Caco-2 (cell line): ENCODE measurements around the gene SORD. TPM values are rescaled to one million over a fixed set of nuclear protein-coding genes. Genes with fewer than 3 reads are reported as not detected.

Experiments
- BruUV-seq: library from RNA; stranded (reverse); fragments of 400-500 nt; replicated peaks from 2 replicates; lab custom pipeline; 2021; lab: Mats Ljungman, UMichigan
- CTCF ChIA-PET: fragments of 300-600 bp; sonication (Branson Sonifier 250); formaldehyde crosslinking; loops from one replicate; lab custom pipeline; 2022; ENCODE audit warnings: antibody characterized with exemption; lab: Charles Lee
- POLR2A ChIA-PET: fragments of 300-600 bp; sonication (Branson Sonifier 250); formaldehyde crosslinking; loops from one replicate; lab custom pipeline; 2022; ENCODE audit warnings: antibody characterized with exemption; lab: Charles Lee
- DNase-seq, 2 experiments: peaks; one replicate each; pipeline versions ENCODE4 v3.0.0 to v3.0.0-alpha.2; 2020 to 2022
- H3K27me3 ChIP-seq: replicated peaks from 2 replicates; pipeline ENCODE4 v1.6.0; 2011; ENCODE audit warnings: low read length; ENCODE audit not compliant: control insufficient read depth, insufficient read depth
- H3K36me3 ChIP-seq: 2 replicates; pipeline ENCODE4 v1.5.1; 2011; ENCODE audit warnings: low read length; ENCODE audit not compliant: control insufficient read depth, insufficient read depth
- H3K4me1 ChIP-seq: fragments of 250-450 bp; sonication (Bioruptor Pico); 2 replicates; pipeline ENCODE4 v1.5.1; 2020; ENCODE audit warnings: mild to moderate bottlenecking
- H3K4me3 ChIP-seq: 2 replicates; pipeline ENCODE4 v1.5.1; 2011; ENCODE audit warnings: low read depth, mild to moderate bottlenecking, control low read depth, low read length
- H3K9me3 ChIP-seq: fragments of 250-450 bp; sonication (Bioruptor Pico); 2 replicates; pipeline ENCODE4 v1.5.1; 2020; ENCODE audit warnings: mild to moderate bottlenecking, moderate library complexity
- H3K27ac Mint-ChIP-seq: one replicate; pipeline ENCODE4 v1.8.0; 2022; ENCODE audit warnings: mixed read lengths; ENCODE audit not compliant: unreplicated experiment
- H3K27me3 Mint-ChIP-seq: one replicate; pipeline ENCODE4 v1.8.0; 2022; ENCODE audit warnings: mixed read lengths; ENCODE audit not compliant: insufficient read depth, unreplicated experiment
- H3K36me3 Mint-ChIP-seq: one replicate; pipeline ENCODE4 v1.8.0; 2022; ENCODE audit warnings: mild to moderate bottlenecking, mixed read lengths; ENCODE audit not compliant: insufficient read depth, unreplicated experiment
- H3K4me1 Mint-ChIP-seq: one replicate; pipeline ENCODE4 v1.8.0; 2022; ENCODE audit warnings: low read depth, mixed read lengths; ENCODE audit not compliant: unreplicated experiment
- H3K4me3 Mint-ChIP-seq: one replicate; pipeline ENCODE4 v1.8.0; 2022; ENCODE audit warnings: mild to moderate bottlenecking, moderate library complexity, mixed read lengths; ENCODE audit not compliant: unreplicated experiment
- H3K9me3 Mint-ChIP-seq: one replicate; pipeline ENCODE4 v1.8.0; 2022; ENCODE audit warnings: mixed read lengths; ENCODE audit not compliant: unreplicated experiment
- CTCF ChIP-seq, 2 experiments: fragments of 200-600 bp in 1 of 2; IDR thresholded peaks; 1 replicate in 1 of 2; 2 replicates in 1 of 2; pipeline versions ENCODE4 v1.5.1 to v1.8.0; 2011 to 2022; ENCODE audit warnings: antibody characterized with exemption in 1 of 2, control low read depth in 1 of 2, inconsistent platforms in 1 of 2, low read depth in 1 of 2, low read length in 1 of 2, mild to moderate bottlenecking in 1 of 2, moderate library complexity in 1 of 2; ENCODE audit not compliant: insufficient read depth in 1 of 2, severe bottlenecking in 1 of 2, unreplicated experiment in 1 of 2
- intact Hi-C: fragments of 100-400 bp; cut with micrococcal nuclease; formaldehyde crosslinking; loops from one replicate; pipeline ENCODE4 v1.10.0; 2022; ENCODE audit not compliant: unreplicated experiment
- total RNA-seq: library from RNA; stranded (reverse); gene quantifications from 2 replicates; pipeline ENCODE4 v1.2.3, GENCODE V29; 2022

SORD gene
- total RNA-seq, 1 experiment from 2014 or later: 79.7 TPM

GRCh38 chr15:45115312-45115820 is 92.4 kb downstream of the SORD start:
- Histone ChIP-seq H3K4me1 (peaks cover 4% of the 10 kb centered on the region; the same call in 1 of the 2 replicates), H3K27me3 (no peaks in the 10 kb centered on the region), H3K9me3 (no peaks in the 10 kb centered on the region), H3K4me3 (no peak overlapping the region), H3K36me3 (no peaks in the 10 kb centered on the region)
- H3K27me3 Mint-ChIP-seq: peaks cover 4% of the 10 kb centered on the region
- DNase-seq: no peak
- BruUV-seq: no TSS peak
- no peak overlapping the region for H3K4me3 Mint-ChIP-seq
- peaks cover 17% of the 10 kb centered on the region for H3K4me1 Mint-ChIP-seq
- H3K36me3 Mint-ChIP-seq: peaks cover 11% of the 10 kb centered on the region
- ChIA-PET CTCF (interaction anchor here (1.5 kb wide), 1 partner anchor 8 kb away, joined by 4 read pairs; no protein-coding TSS in a partner anchor), POLR2A (interaction anchor here (0.5 kb wide), 1 partner anchor 23 kb away, joined by 3 read pairs; no protein-coding TSS in a partner anchor)
- H3K9me3 Mint-ChIP-seq: no peaks in the 10 kb centered on the region
- no peak for TF ChIP-seq CTCF (IDR thresholded peaks at IDR 0.05; ENCODE audit: insufficient read depth in 1 of 2, low read depth in 1 of 2, low read length in 1 of 2, severe bottlenecking in 1 of 2, unreplicated experiment in 1 of 2)
- intact Hi-C loops: no loop called here
- no peak overlapping the region for H3K27ac Mint-ChIP-seq

DNA sequence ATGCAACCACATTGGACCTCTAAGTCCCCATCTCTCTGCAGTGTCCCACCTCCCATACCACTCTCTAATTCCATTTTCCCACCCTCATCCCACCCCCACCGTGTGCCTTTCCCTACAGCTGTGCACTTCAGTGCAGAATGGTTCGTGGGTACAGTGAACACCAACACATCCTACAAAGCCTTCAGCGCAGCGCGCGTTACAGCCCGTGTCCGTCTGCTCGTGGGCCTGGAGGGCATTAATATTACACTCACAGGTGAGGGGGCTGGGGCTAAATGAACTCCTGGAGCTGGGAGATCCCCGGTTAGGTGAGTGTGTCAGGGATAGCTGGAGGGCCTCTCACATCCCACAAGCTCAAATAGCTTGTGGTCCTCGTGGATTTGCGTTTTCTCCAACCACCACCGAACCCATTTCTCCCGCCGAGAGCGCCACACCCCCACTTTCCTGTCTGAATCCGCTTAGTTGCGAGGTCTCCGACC is 93.0 kb downstream of the SORD start:
- intact Hi-C loops: no loop called here
- no peaks in the 10 kb centered on the region for H3K27me3 ChIP-seq
- CTCF ChIA-PET: no interaction called here
- peaks cover 4% of the 10 kb centered on the region; the same call in 1 of the 2 replicates for H3K4me1 ChIP-seq
- H3K36me3 ChIP-seq: no peaks in the 10 kb centered on the region
- Mint-ChIP-seq H3K27ac (no peak overlapping the region), H3K9me3 (no peaks in the 10 kb centered on the region), H3K4me1 (peaks cover 17% of the 10 kb centered on the region), H3K4me3 (no peak overlapping the region), H3K36me3 (peaks cover 11% of the 10 kb centered on the region), H3K27me3 (peaks cover 4% of the 10 kb centered on the region)
- TF ChIP-seq CTCF (IDR thresholded peaks at IDR 0.05; ENCODE audit: insufficient read depth in 1 of 2, low read depth in 1 of 2, low read length in 1 of 2, severe bottlenecking in 1 of 2, unreplicated experiment in 1 of 2): no peak
- no peaks in the 10 kb centered on the region for H3K9me3 ChIP-seq
- no peak overlapping the region for H3K4me3 ChIP-seq
- POLR2A ChIA-PET: no interaction called here
- no TSS peak for BruUV-seq
- no peak for DNase-seq

DNA sequence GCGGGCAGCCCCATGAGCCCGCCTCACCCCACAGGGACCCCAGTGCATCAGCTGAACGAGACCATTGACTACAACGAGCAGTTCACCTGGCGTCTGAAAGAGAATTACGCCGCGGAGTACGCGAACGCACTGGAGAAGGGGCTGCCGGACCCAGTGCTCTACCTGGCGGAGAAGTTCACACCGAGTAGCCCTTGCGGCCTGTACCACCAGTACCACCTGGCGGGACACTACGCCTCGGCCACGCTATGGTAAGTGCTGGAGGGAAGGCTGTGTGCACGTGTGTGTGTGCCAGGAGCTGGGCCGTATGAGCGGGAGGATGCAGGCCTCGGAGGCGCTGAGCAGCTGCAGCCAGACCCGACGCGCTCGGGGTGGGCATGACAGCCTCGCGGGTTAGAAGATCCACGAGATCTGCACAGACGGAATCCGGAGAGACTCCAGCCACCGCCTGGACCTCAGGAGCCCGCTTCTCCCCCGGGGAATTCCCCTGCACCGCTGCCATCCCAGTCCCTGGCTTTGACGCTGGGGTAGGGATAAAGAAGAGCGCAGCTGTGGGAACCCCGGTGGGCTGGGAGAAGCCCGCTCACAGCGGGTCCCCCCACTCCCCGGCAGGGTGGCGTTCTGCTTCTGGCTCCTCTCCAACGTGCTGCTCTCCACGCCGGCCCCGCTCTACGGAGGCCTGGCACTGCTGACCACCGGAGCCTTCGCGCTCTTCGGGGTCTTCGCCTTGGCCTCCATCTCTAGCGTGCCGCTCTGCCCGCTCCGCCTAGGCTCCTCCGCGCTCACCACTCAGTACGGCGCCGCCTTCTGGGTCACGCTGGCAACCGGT is 93.7 kb downstream of the SORD start:
- BruUV-seq: no TSS peak
- Histone ChIP-seq H3K4me1 (peaks cover 4% of the 10 kb centered on the region; the same call in 1 of the 2 replicates), H3K4me3 (no peak overlapping the region), H3K9me3 (no peaks in the 10 kb centered on the region), H3K27me3 (no peaks in the 10 kb centered on the region), H3K36me3 (no peaks in the 10 kb centered on the region)
- Mint-ChIP-seq H3K9me3 (no peaks in the 10 kb centered on the region), H3K4me3 (no peak overlapping the region), H3K27me3 (peaks cover 4% of the 10 kb centered on the region), H3K4me1 (peaks cover 19% of the 10 kb centered on the region), H3K27ac (no peak overlapping the region), H3K36me3 (peaks cover 11% of the 10 kb centered on the region)
- no peak for DNase-seq
- TF ChIP-seq CTCF (IDR thresholded peaks at IDR 0.05; ENCODE audit: insufficient read depth in 1 of 2, low read depth in 1 of 2, low read length in 1 of 2, severe bottlenecking in 1 of 2, unreplicated experiment in 1 of 2): no peak
- intact Hi-C loops: no loop called here
- CTCF ChIA-PET: no interaction called here
- POLR2A ChIA-PET: no interaction called here
